ENCODE measurements around the gene ZNF518A.
A peak's percentile ranks its signal among the peaks of the same experiment; 100 is the strongest.

Gene ZNF518A, protein sequence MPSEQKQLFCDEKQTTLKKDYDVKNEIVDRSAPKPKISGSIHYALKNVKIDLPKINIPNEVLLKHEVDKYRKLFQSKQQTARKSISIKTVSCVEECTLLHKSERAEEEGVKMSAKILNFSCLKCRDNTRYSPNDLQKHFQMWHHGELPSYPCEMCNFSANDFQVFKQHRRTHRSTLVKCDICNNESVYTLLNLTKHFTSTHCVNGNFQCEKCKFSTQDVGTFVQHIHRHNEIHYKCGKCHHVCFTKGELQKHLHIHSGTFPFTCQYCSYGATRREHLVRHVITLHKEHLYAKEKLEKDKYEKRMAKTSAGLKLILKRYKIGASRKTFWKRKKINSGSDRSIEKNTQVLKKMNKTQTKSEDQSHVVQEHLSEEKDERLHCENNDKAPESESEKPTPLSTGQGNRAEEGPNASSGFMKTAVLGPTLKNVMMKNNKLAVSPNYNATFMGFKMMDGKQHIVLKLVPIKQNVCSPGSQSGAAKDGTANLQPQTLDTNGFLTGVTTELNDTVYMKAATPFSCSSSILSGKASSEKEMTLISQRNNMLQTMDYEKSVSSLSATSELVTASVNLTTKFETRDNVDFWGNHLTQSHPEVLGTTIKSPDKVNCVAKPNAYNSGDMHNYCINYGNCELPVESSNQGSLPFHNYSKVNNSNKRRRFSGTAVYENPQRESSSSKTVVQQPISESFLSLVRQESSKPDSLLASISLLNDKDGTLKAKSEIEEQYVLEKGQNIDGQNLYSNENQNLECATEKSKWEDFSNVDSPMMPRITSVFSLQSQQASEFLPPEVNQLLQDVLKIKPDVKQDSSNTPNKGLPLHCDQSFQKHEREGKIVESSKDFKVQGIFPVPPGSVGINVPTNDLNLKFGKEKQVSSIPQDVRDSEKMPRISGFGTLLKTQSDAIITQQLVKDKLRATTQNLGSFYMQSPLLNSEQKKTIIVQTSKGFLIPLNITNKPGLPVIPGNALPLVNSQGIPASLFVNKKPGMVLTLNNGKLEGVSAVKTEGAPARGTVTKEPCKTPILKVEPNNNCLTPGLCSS (N-terminal part only)

GRCh38 chr10:96129387-96130325, at the start of gene ZNF518A:
TSS of gene ZNF518A (plus strand) at chr10:96130297. CDS start at chr10:96156323, 26,026 bp downstream.
- Mint-ChIP-seq H3K27me3 (ENCODE audit: low read depth) (peaks cover 26% of the 10 kb centered on the region), H3K4me1 (peaks cover 12% of the 10 kb centered on the region), H3K9me3 (peaks cover 5% of the 10 kb centered on the region), H3K4me3 (peak within 1 kb of the TSS; percentile 91 to 97 (median 96)), H3K27ac (peak within 1 kb of the TSS; percentile 99 to 100 (median 99)), H3K36me3 (ENCODE audit: low read depth) (peaks cover 14% of the 10 kb centered on the region)
- TF ChIP-seq, protein P1, sequence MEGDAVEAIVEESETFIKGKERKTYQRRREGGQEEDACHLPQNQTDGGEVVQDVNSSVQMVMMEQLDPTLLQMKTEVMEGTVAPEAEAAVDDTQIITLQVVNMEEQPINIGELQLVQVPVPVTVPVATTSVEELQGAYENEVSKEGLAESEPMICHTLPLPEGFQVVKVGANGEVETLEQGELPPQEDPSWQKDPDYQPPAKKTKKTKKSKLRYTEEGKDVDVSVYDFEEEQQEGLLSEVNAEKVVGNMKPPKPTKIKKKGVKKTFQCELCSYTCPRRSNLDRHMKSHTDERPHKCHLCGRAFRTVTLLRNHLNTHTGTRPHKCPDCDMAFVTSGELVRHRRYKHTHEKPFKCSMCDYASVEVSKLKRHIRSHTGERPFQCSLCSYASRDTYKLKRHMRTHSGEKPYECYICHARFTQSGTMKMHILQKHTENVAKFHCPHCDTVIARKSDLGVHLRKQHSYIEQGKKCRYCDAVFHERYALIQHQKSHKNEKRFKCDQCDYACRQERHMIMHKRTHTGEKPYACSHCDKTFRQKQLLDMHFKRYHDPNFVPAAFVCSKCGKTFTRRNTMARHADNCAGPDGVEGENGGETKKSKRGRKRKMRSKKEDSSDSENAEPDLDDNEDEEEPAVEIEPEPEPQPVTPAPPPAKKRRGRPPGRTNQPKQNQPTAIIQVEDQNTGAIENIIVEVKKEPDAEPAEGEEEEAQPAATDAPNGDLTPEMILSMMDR (IDR thresholded peaks at IDR 0.05; ENCODE audit: unreplicated experiment in 3 of 3), result no peak

- Mint-ChIP-seq H3K4me3 (no peak overlapping the region), H3K4me1 (no peaks in the 10 kb centered on the region), H3K27ac (no peak overlapping the region), H3K27me3 (ENCODE audit: low read depth) (peaks cover 4% of the 10 kb centered on the region), H3K36me3 (ENCODE audit: low read depth) (no peaks in the 10 kb centered on the region), H3K9me3 (no peaks in the 10 kb centered on the region)
- TF ChIP-seq, protein P1 (IDR thresholded peaks at IDR 0.05; ENCODE audit: unreplicated experiment in 3 of 3), result no peak
Observed at GRCh38 chr10:96082153-96082552, 47.9 kb upstream of the ZNF518A start.

DNA sequence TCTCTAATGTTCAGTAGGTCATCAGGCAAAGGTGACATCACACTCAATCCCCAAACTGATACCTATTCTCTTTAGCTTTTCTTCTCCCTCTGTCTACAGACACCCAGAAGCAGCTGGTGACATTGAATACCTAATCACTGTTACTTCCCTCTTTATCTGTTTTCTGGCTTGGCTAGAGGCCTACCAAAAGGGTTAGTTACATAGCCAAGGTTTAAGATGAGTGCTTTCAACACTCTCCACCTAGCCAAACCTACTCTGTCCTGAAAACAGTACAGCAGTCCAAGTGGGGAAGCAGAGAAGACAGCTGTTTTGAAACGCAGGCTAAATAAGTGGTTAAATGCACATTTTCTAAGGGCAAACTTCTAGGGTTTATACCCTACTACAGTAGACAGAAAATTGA, 47.3 kb upstream of the ZNF518A start:
- Mint-ChIP-seq H3K4me1 (no peaks in the 10 kb centered on the region), H3K36me3 (ENCODE audit: low read depth) (no peaks in the 10 kb centered on the region), H3K4me3 (no peak overlapping the region), H3K27ac (no peak overlapping the region), H3K9me3 (no peaks in the 10 kb centered on the region), H3K27me3 (ENCODE audit: low read depth) (peaks cover 4% of the 10 kb centered on the region)
- TF ChIP-seq, protein P1 (IDR thresholded peaks at IDR 0.05; ENCODE audit: unreplicated experiment in 3 of 3), result no peak

DNA sequence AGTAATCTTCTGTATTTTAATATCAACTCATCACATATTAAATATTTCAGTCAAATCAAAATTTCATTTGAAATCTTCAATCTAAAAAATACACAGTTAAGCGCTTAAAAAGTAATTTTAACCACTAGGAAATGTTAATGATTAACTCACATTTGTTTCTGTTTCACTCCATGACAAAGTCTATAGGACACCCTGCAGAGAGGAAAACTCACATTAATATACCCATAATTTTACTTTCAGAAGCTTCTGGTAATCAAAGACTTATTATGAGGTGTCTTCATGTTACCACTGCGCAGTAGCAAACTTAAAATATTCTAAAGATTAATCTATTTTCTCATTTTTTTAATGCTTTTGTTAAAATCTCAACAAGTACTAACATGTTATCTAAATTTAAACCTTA, 41.0 kb upstream of the ZNF518A start:
- H3K27me3 Mint-ChIP-seq (ENCODE audit: low read depth), result peaks cover 3% of the 10 kb centered on the region
- H3K9me3 Mint-ChIP-seq, result no peaks in the 10 kb centered on the region
- TF ChIP-seq, protein P1 (IDR thresholded peaks at IDR 0.05; ENCODE audit: unreplicated experiment in 3 of 3), result no peak
- H3K4me1 Mint-ChIP-seq, result no peaks in the 10 kb centered on the region
- no peak overlapping the region for H3K4me3 Mint-ChIP-seq
- H3K27ac Mint-ChIP-seq, result no peak overlapping the region
- no peaks in the 10 kb centered on the region for H3K36me3 Mint-ChIP-seq (ENCODE audit: low read depth)

All from nephron (organoid).